Activated gamma-delta T cell (primary cell): ENCODE results near the gene ZDHHC19.

Experiments used
- DNase-seq: peaks from one replicate; lab custom pipeline; 2025; lab: John Stamatoyannopoulos, UW
- total RNA-seq, 2 donors: gene quantifications; one replicate each; lab custom pipeline; 2026; lab: John Stamatoyannopoulos, UW

ZDHHC19 gene, protein sequence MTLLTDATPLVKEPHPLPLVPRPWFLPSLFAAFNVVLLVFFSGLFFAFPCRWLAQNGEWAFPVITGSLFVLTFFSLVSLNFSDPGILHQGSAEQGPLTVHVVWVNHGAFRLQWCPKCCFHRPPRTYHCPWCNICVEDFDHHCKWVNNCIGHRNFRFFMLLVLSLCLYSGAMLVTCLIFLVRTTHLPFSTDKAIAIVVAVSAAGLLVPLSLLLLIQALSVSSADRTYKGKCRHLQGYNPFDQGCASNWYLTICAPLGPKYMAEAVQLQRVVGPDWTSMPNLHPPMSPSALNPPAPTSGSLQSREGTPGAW
- 0 reads per million in 2 donors for total RNA-seq

DNA sequence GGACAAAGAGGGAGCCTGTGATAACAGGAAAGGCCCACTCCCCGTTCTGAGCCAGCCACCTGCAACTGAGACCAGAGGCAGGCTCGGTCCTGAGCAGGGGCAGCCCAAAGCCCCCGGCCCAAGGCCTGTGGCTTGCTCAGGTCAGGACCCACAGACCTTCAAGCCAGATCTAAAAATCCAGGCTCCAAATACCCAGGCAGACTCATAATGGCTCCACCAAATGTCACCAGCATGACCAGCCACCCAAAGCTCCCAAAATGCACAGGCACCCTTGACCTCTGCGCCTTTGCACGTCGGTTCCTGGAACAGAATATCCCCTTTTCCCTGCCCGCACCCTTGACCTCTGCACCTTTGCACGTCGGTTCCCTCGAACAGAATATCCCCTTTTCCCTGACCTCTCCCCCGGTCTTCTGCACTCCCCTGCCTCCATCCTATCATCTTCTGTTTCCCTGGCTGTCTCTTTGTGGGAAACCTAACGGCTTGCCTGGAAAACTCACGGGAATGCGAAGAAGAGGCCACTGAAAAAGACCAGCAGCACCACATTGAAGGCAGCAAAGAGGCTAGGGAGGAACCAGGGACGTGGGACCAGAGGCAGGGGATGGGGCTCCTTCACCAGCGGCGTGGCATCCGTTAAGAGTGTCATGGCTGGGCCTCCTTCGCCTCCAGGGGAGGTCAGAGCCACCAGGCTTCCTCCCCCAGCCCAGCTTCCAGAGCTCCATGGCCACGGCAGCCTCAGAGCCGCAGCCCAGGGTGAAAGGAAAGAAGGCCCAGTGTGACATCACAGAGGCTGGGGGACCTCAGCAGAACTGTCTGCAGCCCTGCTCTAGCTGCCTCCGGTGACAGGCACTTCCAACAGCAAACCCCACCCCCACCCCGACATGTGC is at the start of gene ZDHHC19:
Gene ZDHHC19 (minus strand): TSS at position 728 of the 884 bp plus-strand sequence. CDS start 85 bp downstream, at position 643.
- DNase-seq, result no peak

DNA sequence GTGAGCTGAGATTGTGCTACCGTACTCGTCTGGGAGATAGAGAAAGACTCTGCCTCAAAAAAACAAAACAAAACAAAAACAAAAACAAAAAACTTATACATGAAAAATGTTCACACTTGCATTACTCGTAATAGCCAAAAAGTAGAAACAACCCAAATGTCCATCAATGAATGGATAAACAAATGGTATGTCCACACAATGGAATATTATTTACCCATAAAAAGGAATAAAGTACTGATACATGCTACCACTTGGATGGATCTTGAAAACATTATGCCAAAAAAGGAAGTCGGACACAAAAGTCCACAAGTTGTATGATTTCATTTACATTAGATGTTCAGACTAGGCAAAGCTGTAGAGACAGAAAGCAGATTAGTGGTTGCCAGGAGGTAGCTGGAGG is 49.6 kb upstream of the ZDHHC19 start:
- no peak for DNase-seq

DNA sequence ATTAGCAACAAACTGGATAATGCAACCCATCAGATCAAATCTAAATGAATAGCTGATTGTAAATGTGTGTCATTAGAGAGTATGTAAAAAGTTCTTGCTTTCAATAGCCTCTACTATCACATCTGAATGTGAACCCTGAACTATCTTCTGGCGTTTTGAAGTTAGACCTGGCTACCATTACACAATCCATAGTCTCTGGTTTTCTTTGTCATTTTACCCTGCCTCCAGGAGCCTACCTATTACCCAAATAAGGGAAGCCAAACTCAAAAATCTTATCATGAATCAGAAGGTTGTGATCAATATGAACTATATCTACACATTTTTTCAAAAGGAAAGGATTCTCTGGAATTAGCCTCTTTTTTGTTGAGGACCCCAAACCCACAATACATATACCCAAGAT is 44.6 kb upstream of the ZDHHC19 start:
- no peak for DNase-seq

DNA sequence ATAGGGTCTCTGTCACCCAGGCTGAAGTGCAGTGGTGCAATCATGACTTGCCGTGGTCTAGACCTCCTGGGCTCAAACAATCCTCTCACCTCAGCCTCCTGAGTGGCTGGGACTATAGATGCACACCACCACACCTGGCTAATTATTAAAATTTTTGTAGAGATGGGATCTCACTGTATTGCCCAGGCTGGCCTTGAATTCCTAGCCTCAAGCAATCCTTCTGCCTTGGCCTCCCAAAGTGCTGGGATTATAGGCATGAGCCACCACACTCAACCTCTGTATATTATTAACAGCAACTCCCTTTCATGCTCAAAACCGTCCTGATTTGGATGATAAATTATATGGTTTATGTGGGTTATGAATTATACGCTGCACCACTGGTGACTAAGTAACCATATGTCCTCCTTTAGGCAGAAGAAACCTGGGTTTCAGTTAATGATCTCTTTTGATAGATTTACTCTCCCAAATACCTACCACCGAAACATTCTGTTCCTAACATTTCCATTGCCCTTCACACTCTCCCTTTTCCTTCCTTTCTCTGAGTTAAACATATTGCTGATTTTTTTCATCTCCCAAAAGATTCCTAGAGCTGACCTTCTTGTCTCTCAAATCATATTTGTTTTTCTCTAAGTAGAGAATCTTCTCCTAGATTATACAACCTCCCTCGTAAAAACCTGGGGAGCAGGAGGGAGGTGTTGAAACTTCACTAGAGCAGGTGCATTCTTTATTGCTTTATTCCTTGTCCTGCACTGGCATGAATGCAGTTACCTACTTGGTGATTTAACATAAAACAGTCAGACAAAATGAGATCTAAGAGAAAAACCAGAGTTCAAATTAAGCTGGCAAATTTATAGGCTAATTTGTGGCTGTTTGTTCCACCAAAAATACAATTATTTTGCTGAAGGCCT is 43.4 kb upstream of the ZDHHC19 start:
- DNase-seq, result no peak

DNA sequence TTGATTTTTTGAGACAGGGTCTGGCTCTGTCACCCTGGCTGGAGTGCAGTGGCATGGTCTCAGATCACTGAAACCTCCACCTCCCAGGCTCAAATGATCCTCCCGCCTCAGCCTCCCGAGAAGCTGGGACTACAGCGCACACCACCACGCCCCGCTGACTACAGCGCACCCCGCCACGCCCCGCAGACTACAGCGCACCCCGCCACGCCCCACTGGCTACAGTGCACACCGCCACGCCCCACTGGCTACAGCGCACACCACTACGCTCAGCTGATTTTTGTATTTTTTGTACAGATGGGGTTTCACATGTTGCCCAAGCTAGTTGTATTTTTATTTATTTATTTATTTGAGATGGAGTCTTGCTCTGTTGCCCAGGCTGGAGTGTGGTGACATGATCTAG is 40.7 kb upstream of the ZDHHC19 start:
- no peak for DNase-seq

DNA sequence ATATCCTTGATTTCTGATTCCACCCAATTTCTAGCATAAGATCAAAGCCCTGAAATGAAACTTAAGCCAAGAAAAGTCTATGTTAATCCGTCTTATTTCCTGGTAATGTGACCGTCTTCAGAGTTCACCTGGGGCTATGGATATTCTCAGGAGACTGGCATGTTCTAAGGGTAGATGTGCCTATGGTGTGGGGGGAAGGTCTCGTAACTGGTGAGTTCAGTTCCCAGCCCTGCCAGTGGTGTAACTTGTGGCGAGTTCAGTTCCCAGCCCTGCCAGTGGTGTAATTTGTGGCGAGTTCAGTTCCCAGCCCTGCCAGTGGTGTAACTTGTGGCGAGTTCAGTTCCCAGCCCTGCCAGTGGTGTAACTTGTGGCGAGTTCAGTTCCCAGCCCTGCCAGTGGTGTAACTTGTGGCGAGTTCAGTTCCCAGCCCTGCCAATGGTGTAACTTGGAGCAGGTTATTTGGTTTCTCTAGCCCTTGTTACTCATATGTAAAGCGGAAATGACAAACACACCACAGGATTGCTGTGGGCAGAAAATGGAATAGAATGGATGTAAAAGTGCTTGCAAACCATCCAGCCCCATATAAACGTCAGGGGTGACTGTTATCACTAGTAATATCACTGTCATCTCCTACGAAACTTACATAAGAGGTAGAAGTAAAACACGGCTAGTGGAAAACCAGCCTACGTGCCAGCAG is 35.6 kb upstream of the ZDHHC19 start:
- no peak for DNase-seq

DNA sequence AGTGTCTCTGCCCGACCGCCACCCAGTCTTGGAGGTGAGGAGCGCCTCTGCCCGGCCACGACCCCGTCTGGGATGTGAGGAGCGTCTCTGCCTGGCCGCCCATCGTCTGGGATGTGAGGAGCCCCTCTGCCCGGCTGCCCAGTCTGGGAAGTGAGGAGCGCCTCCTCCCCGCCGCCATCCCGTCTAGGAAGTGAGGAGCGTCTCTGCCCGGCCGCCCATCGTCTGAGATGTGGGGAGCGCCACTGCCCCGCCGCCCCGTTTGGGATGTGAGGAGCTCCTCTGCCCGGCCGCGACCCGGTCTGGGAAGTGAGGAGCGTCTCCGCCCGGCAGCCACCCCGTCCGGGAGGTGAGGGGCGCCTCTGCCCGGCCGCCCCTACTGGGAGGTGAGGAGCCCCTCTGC is 33.0 kb upstream of the ZDHHC19 start:
- peak; percentile 17 for DNase-seq

DNA sequence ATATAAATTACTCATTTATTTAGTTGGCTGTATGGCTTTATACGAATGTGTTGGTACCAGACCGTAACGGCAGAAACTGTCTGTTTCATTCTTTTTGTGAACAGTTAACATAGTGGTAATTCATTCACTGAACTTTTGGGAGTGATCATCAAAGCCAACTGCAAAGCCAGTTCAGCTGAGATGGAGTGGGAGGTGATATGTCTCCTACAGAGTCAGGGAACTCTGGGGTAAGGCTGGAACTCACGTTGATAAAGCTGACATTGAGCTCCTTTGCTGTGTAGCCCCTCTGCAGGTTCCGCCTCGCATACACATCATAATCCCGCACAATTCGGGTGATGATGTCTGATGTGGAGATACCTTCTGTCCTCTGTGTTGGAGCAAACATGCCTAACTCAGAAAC is 30.5 kb upstream of the ZDHHC19 start:
- no peak for DNase-seq

DNA sequence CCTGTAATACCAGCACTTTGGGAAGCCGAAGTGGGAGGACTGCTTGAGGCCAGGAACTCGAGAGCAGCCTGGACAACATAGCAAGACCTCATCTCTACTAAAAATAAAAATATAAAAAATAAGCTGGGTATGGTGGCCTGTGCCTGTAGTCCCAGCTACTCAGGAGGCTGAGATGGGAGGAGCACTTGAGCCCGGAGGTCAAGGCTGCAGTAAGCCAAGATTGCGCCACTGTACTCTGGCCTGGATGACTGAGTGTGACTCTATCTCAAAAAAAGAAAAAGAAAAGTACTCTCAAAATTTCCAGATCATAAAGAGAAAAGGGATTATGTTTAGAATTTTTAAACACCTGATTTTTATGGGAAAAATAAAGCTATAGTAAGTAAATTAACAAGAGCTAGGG is 29.2 kb upstream of the ZDHHC19 start:
- no peak for DNase-seq

DNA sequence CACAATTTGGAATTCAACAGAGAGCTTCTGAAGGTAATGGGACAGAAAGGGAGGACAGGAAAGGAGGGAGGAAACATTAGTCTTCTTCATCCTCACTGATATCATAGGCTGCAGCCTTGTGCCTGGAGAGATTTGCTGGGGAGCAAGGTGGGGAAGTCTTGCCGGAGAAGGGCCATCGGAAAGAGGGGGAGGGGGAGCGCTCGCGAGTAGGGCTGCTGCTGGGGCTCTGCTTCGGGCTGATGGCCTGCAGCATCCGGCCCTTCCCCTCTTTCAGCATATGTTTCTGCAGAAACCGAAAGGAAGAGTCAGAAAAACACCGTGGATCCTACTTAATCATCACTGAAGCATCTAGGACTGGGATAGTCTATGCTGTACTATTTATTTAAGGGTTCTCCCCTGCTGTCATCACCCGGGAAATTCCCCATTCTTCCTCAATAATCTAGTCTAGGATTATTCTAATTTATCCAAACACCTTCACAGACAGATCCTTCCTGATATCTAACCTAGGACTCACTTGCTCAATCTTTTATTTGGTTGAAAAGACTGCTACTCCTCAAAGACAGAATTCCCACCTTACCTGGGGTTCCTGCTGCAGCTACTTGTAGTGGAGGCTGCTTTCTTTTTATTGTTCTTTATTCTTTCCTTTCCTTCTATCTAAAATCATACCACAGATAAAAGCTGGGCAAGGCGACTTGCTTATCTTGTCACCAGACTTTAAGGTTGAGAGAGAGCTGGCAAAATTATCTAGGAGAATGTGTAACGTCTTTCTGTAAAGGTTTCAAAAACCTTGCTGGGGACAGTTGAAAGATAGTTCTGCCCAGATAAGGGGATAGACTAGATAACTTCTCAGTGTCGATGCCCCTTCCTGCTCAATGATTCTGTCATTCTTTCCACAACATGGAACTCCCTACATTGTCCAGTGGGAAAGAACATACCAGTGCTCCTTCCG is 27.7 kb upstream of the ZDHHC19 start:
- DNase-seq, result no peak

DNA sequence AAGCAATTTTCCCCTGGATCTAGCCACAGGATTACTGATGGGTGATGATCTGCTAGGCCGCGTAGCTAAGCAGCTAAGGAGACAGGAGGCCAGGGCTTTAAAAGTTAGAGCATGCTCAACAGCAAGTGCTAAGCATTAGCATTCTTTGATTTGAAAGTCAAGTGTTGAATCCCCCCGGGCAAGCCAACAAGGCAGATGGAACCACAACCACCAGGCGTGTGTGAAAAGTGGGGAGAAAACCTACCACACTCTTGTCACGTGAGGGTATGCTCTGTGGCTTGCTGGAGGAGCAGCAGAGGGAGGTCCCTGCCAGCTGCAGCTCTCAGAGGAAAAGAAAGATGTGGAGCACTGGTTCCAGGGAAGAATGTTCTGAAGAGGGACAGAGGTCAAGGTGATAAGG is 26.0 kb upstream of the ZDHHC19 start:
- no peak for DNase-seq

DNA sequence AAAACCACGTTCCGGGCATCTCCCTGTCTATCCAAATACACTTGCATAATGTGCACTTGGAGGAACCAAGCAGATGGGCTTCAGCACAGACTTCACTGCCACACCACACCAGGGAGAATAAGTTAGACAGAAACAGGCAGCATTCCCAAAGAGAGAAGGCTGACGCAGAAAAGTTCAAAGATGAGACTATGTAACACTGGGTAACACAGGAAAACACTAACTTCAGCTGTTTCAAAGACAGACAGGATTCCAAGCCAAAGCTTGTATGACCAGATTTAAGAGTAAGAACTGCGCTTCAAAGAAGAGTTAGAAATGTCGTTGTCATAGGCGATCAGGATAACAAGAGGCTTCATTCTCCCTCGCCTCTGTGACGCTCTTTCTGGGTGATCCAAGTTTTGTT is 25.0 kb upstream of the ZDHHC19 start:
- no peak for DNase-seq

DNA sequence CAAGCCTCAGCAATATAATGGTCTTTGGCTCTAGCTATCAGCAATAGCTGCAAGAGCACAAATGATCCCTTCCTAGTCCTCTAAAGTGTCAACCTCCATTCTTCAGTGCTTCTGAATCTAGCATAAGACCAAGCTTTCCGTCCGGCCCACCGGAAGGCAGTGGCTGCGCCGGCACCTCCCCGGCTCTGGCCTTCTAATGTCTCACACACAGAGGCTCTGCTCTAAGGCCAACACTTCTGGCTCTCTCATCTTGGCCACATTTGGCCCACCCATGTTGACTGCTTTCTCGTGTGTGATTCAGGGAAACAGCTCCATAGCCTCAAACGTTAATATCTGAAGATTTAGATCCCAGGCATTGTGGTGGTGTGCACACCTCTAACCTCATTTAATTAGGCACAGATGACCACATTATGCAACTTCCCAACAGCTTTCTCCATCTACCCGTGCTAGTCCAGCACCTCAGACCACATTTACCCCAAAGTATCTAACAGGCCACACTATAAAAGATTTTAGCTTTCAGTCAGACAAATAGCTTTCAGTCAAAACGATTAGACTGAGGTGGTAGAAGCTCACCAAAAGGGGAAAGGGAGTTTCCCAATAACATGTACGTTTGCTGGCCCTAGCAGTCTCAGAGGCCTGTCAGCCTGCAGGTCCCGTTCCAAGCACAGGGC is 24.4 kb upstream of the ZDHHC19 start:
- no peak for DNase-seq

DNA sequence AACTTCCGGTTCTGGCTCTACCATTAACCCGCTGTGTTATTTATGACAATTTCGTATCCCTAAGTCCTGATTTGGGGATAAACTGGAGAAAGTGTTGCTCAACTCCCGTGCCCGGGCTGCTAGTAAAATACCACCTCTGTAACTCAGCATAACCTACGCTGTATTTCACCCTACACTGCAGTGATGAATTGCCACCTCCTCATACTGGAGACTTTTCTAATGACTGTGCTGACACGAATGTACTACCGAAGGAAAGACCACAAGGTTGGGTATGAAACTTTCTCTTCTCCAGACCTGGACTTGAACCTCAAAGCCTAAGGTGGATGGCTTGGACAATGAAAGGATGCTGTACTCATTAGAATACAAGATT is 21.7 kb upstream of the ZDHHC19 start:
- no peak for DNase-seq

DNA sequence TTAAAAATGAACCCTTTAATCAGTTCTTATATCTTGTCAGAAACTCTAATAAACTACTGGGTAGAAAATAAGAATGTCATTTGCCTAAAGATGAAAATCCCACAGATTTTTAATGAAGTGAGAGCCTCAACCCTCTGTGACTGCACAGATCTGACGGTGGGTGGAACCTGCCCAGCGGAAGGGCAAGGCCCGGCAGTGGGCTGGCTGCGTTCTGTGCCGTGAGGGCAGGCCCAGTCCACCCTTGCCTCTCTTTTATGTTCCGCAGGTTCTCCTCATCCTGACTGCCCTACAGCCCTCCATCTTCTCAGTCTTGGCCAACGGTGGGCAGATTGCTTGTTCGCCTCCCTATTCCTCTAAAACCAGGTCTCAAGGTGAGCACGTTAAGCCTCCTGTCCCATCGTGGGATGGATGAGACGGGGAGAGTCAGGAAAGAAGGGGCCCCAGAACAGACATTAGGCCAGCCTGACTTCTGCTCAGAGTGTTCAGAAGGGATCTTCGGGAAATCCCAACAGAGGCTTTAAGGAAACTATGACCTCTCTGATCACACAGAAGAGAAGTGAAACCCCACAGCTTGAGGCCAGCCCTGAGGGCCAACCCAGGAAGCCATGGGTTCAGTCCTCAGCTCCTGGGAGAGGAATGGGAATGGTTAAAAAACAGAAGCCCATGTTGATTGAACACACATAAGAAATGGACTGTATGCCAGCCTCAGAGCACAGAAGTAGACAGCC is 21.1 kb upstream of the ZDHHC19 start:
- no peak for DNase-seq

DNA sequence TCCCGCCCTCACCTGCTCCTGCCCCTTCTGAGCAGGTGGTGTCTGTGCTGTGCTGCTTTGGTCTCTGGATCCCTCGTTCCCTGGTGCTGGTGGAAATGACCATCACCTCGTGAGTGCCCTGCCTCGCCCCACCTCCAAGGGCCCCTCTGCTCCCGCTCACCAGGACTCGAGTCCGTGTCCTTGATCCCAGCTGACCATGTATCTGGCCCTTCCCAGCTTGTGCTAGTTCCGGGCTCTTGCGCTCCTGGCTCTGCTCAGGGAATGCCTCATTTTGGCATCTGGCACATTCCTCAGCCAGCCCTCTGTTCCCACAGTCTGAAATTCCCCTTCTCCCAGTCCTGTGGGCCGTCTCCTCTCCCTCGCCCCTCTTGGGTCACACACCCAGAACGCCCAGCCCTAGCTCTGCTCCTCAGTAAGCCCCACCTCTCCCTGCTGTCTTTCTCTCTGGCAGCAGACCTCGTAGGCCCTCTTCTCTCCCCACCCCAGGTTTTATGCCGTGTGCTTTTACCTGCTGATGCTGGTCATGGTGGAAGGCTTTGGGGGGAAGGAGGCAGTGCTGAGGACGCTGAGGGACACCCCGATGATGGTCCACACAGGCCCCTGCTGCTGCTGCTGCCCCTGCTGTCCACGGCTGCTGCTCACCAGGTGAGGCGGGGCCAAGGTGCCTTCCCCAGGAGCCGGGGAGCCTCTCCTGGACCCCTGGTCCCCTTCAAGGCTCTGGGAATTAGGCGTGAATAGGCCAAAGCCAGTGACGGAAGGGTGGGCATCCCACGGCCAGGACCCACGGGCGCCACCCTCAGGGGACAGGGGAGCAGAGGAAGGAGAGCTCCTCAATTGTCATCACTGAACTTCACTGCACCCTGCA is 16.7 kb upstream of the ZDHHC19 start:
- DNase-seq, result no peak

DNA sequence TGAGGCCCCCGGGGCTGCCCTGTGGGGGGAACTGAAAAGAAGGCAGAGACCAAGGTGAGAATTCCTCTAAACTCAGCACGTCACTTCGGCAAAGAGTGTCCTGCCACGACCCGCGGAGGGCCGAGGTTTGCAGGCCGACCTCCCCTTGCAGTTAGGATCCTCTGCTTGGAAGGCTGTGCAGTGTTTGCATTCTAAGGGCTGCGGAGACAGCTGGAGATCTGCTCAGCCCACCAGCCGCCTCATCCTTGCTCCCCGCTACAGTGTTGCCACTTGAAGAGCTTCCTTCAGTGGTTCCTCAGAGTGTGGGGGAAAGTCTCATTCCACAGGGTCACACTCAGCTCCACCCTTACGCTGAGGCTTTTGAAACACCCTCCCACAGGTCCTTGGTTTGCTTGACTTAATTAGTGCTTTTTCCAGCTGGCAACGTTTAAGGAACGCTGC is 15.9 kb upstream of the ZDHHC19 start:
- no peak for DNase-seq

DNA sequence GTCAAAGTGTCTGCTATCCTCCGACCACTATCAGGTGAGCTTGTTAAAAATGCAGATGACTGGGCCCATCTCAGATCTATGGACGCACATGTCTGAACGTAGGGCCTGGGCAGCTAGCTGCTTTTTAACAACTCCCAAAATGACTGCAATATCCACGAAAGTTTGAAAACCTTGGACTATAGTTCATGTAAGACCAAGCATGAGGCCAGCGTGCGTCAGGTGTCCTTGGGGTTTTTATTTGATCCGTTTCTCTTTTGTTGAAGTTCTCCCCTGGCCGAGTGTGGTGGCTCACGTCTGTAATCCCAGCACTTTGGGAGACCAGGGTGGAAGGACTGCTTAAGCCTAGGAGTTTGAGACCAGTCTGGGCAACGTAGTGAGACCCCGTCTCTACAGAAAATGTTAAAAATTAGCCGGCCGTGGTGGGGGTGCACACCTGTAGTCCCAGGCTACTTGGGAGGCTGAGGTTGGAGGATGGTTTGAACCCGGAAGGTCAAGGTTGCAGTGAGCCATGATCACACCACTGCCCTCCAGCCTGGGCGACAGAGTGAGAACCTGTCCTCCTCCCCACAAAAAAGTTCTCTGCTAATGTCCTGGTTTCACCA is 14.7 kb upstream of the ZDHHC19 start:
- DNase-seq, result no peak
